HG03354 (cell line): ENCODE results near the gene CD59.
"Not testable (repeated sequence)": the region's sequence is repeated elsewhere in the genome, so short reads cannot be mapped to it uniquely, and the experiment has no call there.

ENCODE experiments used
- ATAC-seq: cut with Tn5 transposase; IDR thresholded peaks from one replicate; pipeline ENCODE4 v1.9.1; 2021; ENCODE audit warnings: mild to moderate bottlenecking; ENCODE audit not compliant: unreplicated experiment, poor library complexity, severe bottlenecking

Gene CD59

GRCh38 chr11:33747979-33748378 is 11.8 kb upstream of the CD59 start:
- no peak for ATAC-seq

- no peak for ATAC-seq
These were observed 7.1 kb upstream of the CD59 start for GRCh38 chr11:33743291-33743690.

- ATAC-seq: peak; percentile 64
These were observed 6.1 kb upstream of the CD59 start for GRCh38 chr11:33742249-33742851.

GRCh38 chr11:33741806-33742205 is 5.6 kb upstream of the CD59 start:
- ATAC-seq: no peak

- ATAC-seq: no peak
These were observed 1.2 kb upstream of the CD59 start for GRCh38 chr11:33737362-33737821.

- peak; percentile 64 for ATAC-seq
These were observed 714 bp downstream of the CD59 start for GRCh38 chr11:33735271-33736147.

- no peak for ATAC-seq
These were observed 1.6 kb downstream of the CD59 start for GRCh38 chr11:33734441-33735270.

- ATAC-seq: no peak
These were observed 2.2 kb downstream of the CD59 start for GRCh38 chr11:33733980-33734379.

GRCh38 chr11:33731723-33732531 is 4.3 kb downstream of the CD59 start:
- ATAC-seq: no peak

GRCh38 chr11:33730716-33731115 is 5.5 kb downstream of the CD59 start:
- ATAC-seq: no peak

GRCh38 chr11:33729072-33729664 is 7.1 kb downstream of the CD59 start:
- not testable (repeated sequence) for ATAC-seq

GRCh38 chr11:33727539-33727938 is 8.7 kb downstream of the CD59 start:
- not testable (repeated sequence) for ATAC-seq

GRCh38 chr11:33725496-33725895 is 10.7 kb downstream of the CD59 start:
- no peak for ATAC-seq

GRCh38 chr11:33724644-33725035 is 11.6 kb downstream of the CD59 start:
- no peak for ATAC-seq

GRCh38 chr11:33723238-33723881 is 12.9 kb downstream of the CD59 start:
- ATAC-seq: peak; percentile 23

GRCh38 chr11:33722590-33723234 is 13.5 kb downstream of the CD59 start:
- ATAC-seq: peak; percentile 74

GRCh38 chr11:33721984-33722383 is 14.2 kb downstream of the CD59 start:
- no peak for ATAC-seq

- no peak for ATAC-seq
These were observed 14.8 kb downstream of the CD59 start for GRCh38 chr11:33721426-33721825.
